ENCODE measurements around the gene SYT11. TPM values are rescaled to one million over a fixed set of nuclear protein-coding genes. Genes with fewer than 3 reads are reported as not detected.

The SYT11 gene
- total and polyA plus RNA-seq, 2 of the 8 experiments (the other 6 are each of a cell fraction or from before 2014, with no cell fraction given), result 7.2 to 9.6 TPM

- H3K4me1 ChIP-seq (replicated peaks in 1 of 4; ENCODE audit: control insufficient read depth in 3 of 4, insufficient read depth in 4 of 4, low read length in 3 of 4), result no peaks in the 10 kb centered on the region
- no peak overlapping the region for H4K8ac ChIP-seq (ENCODE audit: extremely low read depth, insufficient read depth, low read length)
- H3K23ac ChIP-seq (ENCODE audit: insufficient read length), result no peak overlapping the region
- H3K14ac ChIP-seq (ENCODE audit: insufficient read length), result no peak overlapping the region
- no peaks in the 10 kb centered on the region for H3K9me3 ChIP-seq (ENCODE audit: insufficient read depth in 2 of 2, low read depth in 1 of 2, low read length in 1 of 2)
- no peak overlapping the region for H3K4ac ChIP-seq (replicated peaks; ENCODE audit: insufficient read length, low read depth, low read length)
- H3K36me3 ChIP-seq (ENCODE audit: control insufficient read depth in 2 of 4, insufficient read depth in 4 of 4, low read length in 3 of 4), result peaks cover 56 to 99% (median 84%) of the 10 kb centered on the region in 4 experiments
- H3K23me2 ChIP-seq (ENCODE audit: low read depth, low read length), result no peaks in the 10 kb centered on the region; the same call in 1 of the 2 replicates
- no peak overlapping the region for H3K4me2 ChIP-seq (ENCODE audit: insufficient read depth in 1 of 2, low read depth in 2 of 2, low read length in 2 of 2)
- no peak overlapping the region for H3K9ac ChIP-seq (replicated peaks in 1 of 4; ENCODE audit: extremely low read depth in 1 of 4, low read depth in 3 of 4, low read length in 3 of 4)
- H4K20me1 ChIP-seq (replicated peaks in 1 of 2; ENCODE audit: control insufficient read depth in 1 of 2, insufficient read depth in 2 of 2, low read length in 2 of 2), result peaks cover 1 to 17% of the 10 kb centered on the region in 2 experiments
- no peak overlapping the region for H3K27ac ChIP-seq (ENCODE audit: low read depth, low read length)
- no peak overlapping the region for H2BK20ac ChIP-seq (ENCODE audit: low read length)
- no peaks in the 10 kb centered on the region for H3K27me3 ChIP-seq (replicated peaks in 1 of 4; ENCODE audit: control insufficient read depth in 3 of 4, extremely low read depth in 1 of 4, insufficient read depth in 3 of 4, low read length in 3 of 4)
- H3K4me3 ChIP-seq (ENCODE audit: extremely low read depth in 1 of 4, insufficient read depth in 2 of 4, low read depth in 3 of 4, low read length in 4 of 4), result no peak overlapping the region
- H4K5ac ChIP-seq (ENCODE audit: insufficient read length, low read depth, low read length), result no peak overlapping the region
- ChIA-PET CTCF (ENCODE audit: partially characterized antibody) (interaction anchor here (0.7 to 0.9 kb wide), 2 partner anchors 41 to 94 kb away, joined by 3 read pairs; no protein-coding TSS in a partner anchor), POLR2A (ENCODE audit: partially characterized antibody) (interaction anchor here (0.7 to 9.2 kb wide), 3 partner anchors 9 to 19 kb away, joined by 3 to 60 read pairs (median 5); partner anchors contain the start of gene KHDC4)
- H2AK5ac ChIP-seq (ENCODE audit: low read depth, low read length), result no peak overlapping the region
- no peak overlapping the region for H2BK15ac ChIP-seq (ENCODE audit: low read length)
- H2BK5ac ChIP-seq (ENCODE audit: low read depth, low read length), result no peak overlapping the region
- no peak overlapping the region for H2AFZ ChIP-seq (ENCODE audit: low read length)
- H3K56ac ChIP-seq (replicated peaks; ENCODE audit: insufficient read length, low read depth, low read length), result no peak overlapping the region
- H4K91ac ChIP-seq (replicated peaks; ENCODE audit: insufficient read length, low read length), result no peak overlapping the region
- no peaks in the 10 kb centered on the region; the same call in 1 of the 2 replicates for H3K79me1 ChIP-seq (ENCODE audit: low read depth, low read length)
- DNase-seq (ENCODE audit: low read depth in 1 of 2, low spot score in 2 of 2), result no peak
- H2BK12ac ChIP-seq (ENCODE audit: low read depth, low read length), result no peak overlapping the region
- WGBS, 2 experiments (ENCODE audit: extremely low coverage in 1 of 2, insufficient coverage in 1 of 2, insufficient read length in 1 of 2, insufficient replicate concordance in 2 of 2, low coverage in 1 of 2, low lambda C conversion rate in 2 of 2, missing lambda C conversion rate in 1 of 2), result 97% methylated on average over 2 of the region's 2 CpGs; no CpG with 5 or more reads in 1 of the 2 experiments
- no peak overlapping the region for H3K18ac ChIP-seq (ENCODE audit: extremely low read depth, low read length)
- H3K79me2 ChIP-seq (ENCODE audit: control insufficient read depth in 1 of 2, insufficient read depth in 2 of 2, low read length in 2 of 2), result peaks cover 0 to 14% of the 10 kb centered on the region in 2 experiments; a peak in 2 of 4 replicates
- H2BK120ac ChIP-seq (replicated peaks; ENCODE audit: low read depth, low read length), result no peak overlapping the region
- FAIRE-seq, result no peak
- no peak for TF ChIP-seq CEBPB (IDR thresholded peaks at IDR 0.05; ENCODE audit: low read depth, low read length)
- TF ChIP-seq CTCF (IDR thresholded peaks at IDR 0.05; ENCODE audit: control extremely low read depth in 1 of 3, insufficient read depth in 1 of 3, low read depth in 1 of 3, low read length in 3 of 3), result no peak
- TF ChIP-seq RBBP5 (IDR thresholded peaks at IDR 0.05; ENCODE audit: borderline replicate concordance, low read depth, low read length), result no peak
- no peak for TF ChIP-seq TAF7 (optimal IDR thresholded peaks at IDR 0.05; ENCODE audit: borderline replicate concordance, low read depth, low read length)
- no peak for TF ChIP-seq ATF2 (IDR thresholded peaks at IDR 0.05; ENCODE audit: low read length)
- no peak for TF ChIP-seq SP2 (IDR thresholded peaks at IDR 0.05; ENCODE audit: low read length)
- no peak for TF ChIP-seq SP4 (IDR thresholded peaks at IDR 0.05; ENCODE audit: low read length)
- TF ChIP-seq MAFK (IDR thresholded peaks at IDR 0.05; ENCODE audit: low read depth, low read length), result no peak
- TF ChIP-seq KDM4A (IDR thresholded peaks at IDR 0.05; ENCODE audit: low read depth, low read length, severe bottlenecking), result no peak
Observed at GRCh38 chr1:155925506-155925905, 66.1 kb downstream of the SYT11 start.
